Liver (tissue), 9 donors: ENCODE results near the gene ERVFRD-1. TPM values are rescaled to one million over a fixed set of nuclear protein-coding genes. Genes with fewer than 3 reads are reported as not detected.

ENCODE experiments used
- DNase-seq: peaks from one replicate; pipeline ENCODE4 v3.0.0-alpha.2; 2017; ENCODE audit warnings: low spot score
- H3K27ac ChIP-seq, 2 donors: one replicate each; pipeline ENCODE4 v1.7.0; 2013; ENCODE audit warnings: inconsistent platforms in 2 of 2, low read length in 2 of 2, control low read depth in 1 of 2, low read depth in 1 of 2, mild to moderate bottlenecking in 1 of 2
- H3K27me3 ChIP-seq, 4 donors: one replicate each; pipeline versions ENCODE4 v1.6.1 to v1.7.0; 2013; ENCODE audit warnings: low read length in 3 of 4, inconsistent platforms in 1 of 4, mild to moderate bottlenecking in 1 of 4, moderate library complexity in 1 of 4; ENCODE audit not compliant: control insufficient read depth in 4 of 4, insufficient read depth in 4 of 4
- H3K36me3 ChIP-seq, 4 donors: one replicate each; pipeline versions ENCODE4 v1.6.1 to v1.7.0; 2013; ENCODE audit warnings: low read length in 3 of 4, mild to moderate bottlenecking in 3 of 4, low read depth in 1 of 4, moderate library complexity in 1 of 4; ENCODE audit not compliant: control insufficient read depth in 4 of 4, insufficient read depth in 3 of 4
- H3K4me1 ChIP-seq, 4 donors: one replicate each; pipeline versions ENCODE4 v1.6.1 to v1.7.0; 2013; ENCODE audit warnings: low read length in 3 of 4, mild to moderate bottlenecking in 3 of 4, moderate library complexity in 1 of 4; ENCODE audit not compliant: control insufficient read depth in 4 of 4, insufficient read depth in 4 of 4
- H3K4me3 ChIP-seq, 3 donors: one replicate each; pipeline versions ENCODE4 v1.6.1 to v1.7.0; 2013; ENCODE audit warnings: low read length in 3 of 3, control low read depth in 1 of 3, low read depth in 1 of 3, mild to moderate bottlenecking in 1 of 3
- H3K9ac ChIP-seq, 2 donors: one replicate each; pipeline ENCODE4 v1.7.0; 2013; ENCODE audit warnings: low read length in 2 of 2, mild to moderate bottlenecking in 2 of 2, moderate library complexity in 2 of 2, control low read depth in 1 of 2, low read depth in 1 of 2
- H3K9me3 ChIP-seq, 4 donors: one replicate each; pipeline versions ENCODE4 v1.6.1 to v1.7.0; 2013; ENCODE audit warnings: low read length in 3 of 4; ENCODE audit not compliant: control insufficient read depth in 4 of 4
- CTCF ChIP-seq: fragments of 150-350 bp; IDR thresholded peaks from 2 replicates; pipeline ENCODE4 v1.5.1; 2017; ENCODE audit warnings: improper control_type of control experiment, low read depth, low read length; ENCODE audit not compliant: missing input control
- EGR1 ChIP-seq, 2 donors: IDR thresholded peaks; 2 replicates each; pipeline ENCODE4 v1.6.1; 2016 to 2018; ENCODE audit warnings: antibody characterized with exemption in 2 of 2, low read depth in 2 of 2
- FOXA1 ChIP-seq: IDR thresholded peaks from 2 replicates; pipeline ENCODE4 v1.6.1; 2016; ENCODE audit warnings: antibody characterized with exemption
- GABPA ChIP-seq, 2 donors: IDR thresholded peaks in 1 of 2; conservative IDR thresholded peaks in 1 of 2; 2 replicates each; pipeline ENCODE4 v1.6.1; 2016; ENCODE audit warnings: antibody characterized with exemption in 2 of 2, mild to moderate bottlenecking in 1 of 2, moderate library complexity in 1 of 2
- HNF4A ChIP-seq, 2 donors: conservative IDR thresholded peaks; 2 replicates each; pipeline ENCODE4 v1.6.1; 2016; ENCODE audit warnings: antibody characterized with exemption in 2 of 2, mild to moderate bottlenecking in 2 of 2
- HNF4G ChIP-seq: IDR thresholded peaks from 2 replicates; pipeline ENCODE4 v1.6.1; 2016; ENCODE audit warnings: antibody characterized with exemption
- JUND ChIP-seq, 2 donors: IDR thresholded peaks; 2 replicates each; pipeline ENCODE4 v1.6.1; 2016; ENCODE audit warnings: antibody characterized with exemption in 2 of 2
- NR2F2 ChIP-seq: IDR thresholded peaks from 2 replicates; pipeline ENCODE4 v1.6.1; 2016; ENCODE audit warnings: antibody characterized with exemption
- RAD21 ChIP-seq, 2 donors: IDR thresholded peaks; 2 replicates each; pipeline ENCODE4 v1.6.1; 2016; ENCODE audit warnings: antibody characterized with exemption in 2 of 2, mild to moderate bottlenecking in 2 of 2
- RXRA ChIP-seq, 2 donors: IDR thresholded peaks; 2 replicates each; pipeline ENCODE4 v1.6.1; 2017 to 2018; ENCODE audit warnings: antibody characterized with exemption in 2 of 2, mild to moderate bottlenecking in 1 of 2
- SP1 ChIP-seq: IDR thresholded peaks from 2 replicates; pipeline ENCODE4 v1.6.1; 2018; ENCODE audit warnings: antibody characterized with exemption, mild to moderate bottlenecking
- TAF1 ChIP-seq: conservative IDR thresholded peaks from 2 replicates; pipeline ENCODE4 v1.6.1; 2016; ENCODE audit warnings: antibody characterized with exemption, mild to moderate bottlenecking
- YY1 ChIP-seq: IDR thresholded peaks from 2 replicates; pipeline ENCODE4 v1.6.1; 2016; ENCODE audit warnings: antibody characterized with exemption, mild to moderate bottlenecking
- WGBS: extraction: QIAGEN DNeasy Blood & Tissue Kit; methylation state at CpG from one replicate; pipeline ENCODE4 v1.1.7; 2013; 5-methylcytosine and 5-hydroxymethylcytosine counted together
- polyA plus RNA-seq, 2 donors: library from polyadenylated mRNA; stranded (reverse) in 1 of 2; unstranded in 1 of 2; fragments of 200-250 nt in 1 of 2; fragments of >200 nt in 1 of 2; fragmentation: Nextera tagmentation in 1 of 2; extraction: Ambion mirVana in 1 of 2; gene quantifications; one replicate each; pipeline versions ENCODE4 v1.2.1 to v1.2.3, GENCODE V29; 2013 to 2015
- total RNA-seq, 2 donors: library from RNA; depleted of rRNA; stranded (reverse); fragments of >200 nt; gene quantifications; one replicate each; pipeline ENCODE4 v1.2.3, GENCODE V29; 2014
- TF ChIP-seq, protein P1 (sequence below): IDR thresholded peaks from 2 replicates; pipeline ENCODE4 v1.6.1; 2016; ENCODE audit warnings: antibody characterized with exemption, mild to moderate bottlenecking
- TF ChIP-seq, protein P2 (sequence below): IDR thresholded peaks from 2 replicates; pipeline ENCODE4 v1.6.1; 2016; ENCODE audit warnings: antibody characterized with exemption
- TF ChIP-seq, protein P3 (sequence below): IDR thresholded peaks from 2 replicates; pipeline ENCODE4 v1.6.1; 2016; ENCODE audit warnings: antibody characterized with exemption
- donor health status: healthy.
- donor health status: healthy.
- donor health status: healthy.
- donor health status: healthy.
- donor health status: healthy.

Gene ERVFRD-1
- total and polyA plus RNA-seq, 4 donors, result 0.07 to 0.28 (median 0.14) TPM; not detected in 1

GRCh38 chr6:11076540-11076939 is 35.0 kb downstream of the ERVFRD-1 start:
- H3K36me3 ChIP-seq, result no peaks in the 10 kb centered on the region
- TF ChIP-seq YY1, result no peak
- TF ChIP-seq NR2F2, result no peak
- TF ChIP-seq, protein P1, sequence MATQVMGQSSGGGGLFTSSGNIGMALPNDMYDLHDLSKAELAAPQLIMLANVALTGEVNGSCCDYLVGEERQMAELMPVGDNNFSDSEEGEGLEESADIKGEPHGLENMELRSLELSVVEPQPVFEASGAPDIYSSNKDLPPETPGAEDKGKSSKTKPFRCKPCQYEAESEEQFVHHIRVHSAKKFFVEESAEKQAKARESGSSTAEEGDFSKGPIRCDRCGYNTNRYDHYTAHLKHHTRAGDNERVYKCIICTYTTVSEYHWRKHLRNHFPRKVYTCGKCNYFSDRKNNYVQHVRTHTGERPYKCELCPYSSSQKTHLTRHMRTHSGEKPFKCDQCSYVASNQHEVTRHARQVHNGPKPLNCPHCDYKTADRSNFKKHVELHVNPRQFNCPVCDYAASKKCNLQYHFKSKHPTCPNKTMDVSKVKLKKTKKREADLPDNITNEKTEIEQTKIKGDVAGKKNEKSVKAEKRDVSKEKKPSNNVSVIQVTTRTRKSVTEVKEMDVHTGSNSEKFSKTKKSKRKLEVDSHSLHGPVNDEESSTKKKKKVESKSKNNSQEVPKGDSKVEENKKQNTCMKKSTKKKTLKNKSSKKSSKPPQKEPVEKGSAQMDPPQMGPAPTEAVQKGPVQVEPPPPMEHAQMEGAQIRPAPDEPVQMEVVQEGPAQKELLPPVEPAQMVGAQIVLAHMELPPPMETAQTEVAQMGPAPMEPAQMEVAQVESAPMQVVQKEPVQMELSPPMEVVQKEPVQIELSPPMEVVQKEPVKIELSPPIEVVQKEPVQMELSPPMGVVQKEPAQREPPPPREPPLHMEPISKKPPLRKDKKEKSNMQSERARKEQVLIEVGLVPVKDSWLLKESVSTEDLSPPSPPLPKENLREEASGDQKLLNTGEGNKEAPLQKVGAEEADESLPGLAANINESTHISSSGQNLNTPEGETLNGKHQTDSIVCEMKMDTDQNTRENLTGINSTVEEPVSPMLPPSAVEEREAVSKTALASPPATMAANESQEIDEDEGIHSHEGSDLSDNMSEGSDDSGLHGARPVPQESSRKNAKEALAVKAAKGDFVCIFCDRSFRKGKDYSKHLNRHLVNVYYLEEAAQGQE, result no peak
- TF ChIP-seq RAD21 (IDR thresholded peaks at IDR 0.05), result no peak
- TF ChIP-seq JUND (IDR thresholded peaks at IDR 0.05), result no peak
- no peak for TF ChIP-seq HNF4A (conservative IDR thresholded peaks at IDR 0.05)
- no peak for TF ChIP-seq HNF4G
- TF ChIP-seq TAF1, result no peak
- 84% methylated on average over 2 of the region's 2 CpGs for WGBS

GRCh38 chr6:11072101-11072500 is 39.4 kb downstream of the ERVFRD-1 start:
- no peaks in the 10 kb centered on the region for H3K36me3 ChIP-seq
- WGBS, result 97% methylated on average over 4 of the region's 4 CpGs

More at GRCh38 chr6:11076540-11076939, 35.0 kb downstream of the ERVFRD-1 start:
- Histone ChIP-seq H3K9ac (no peak overlapping the region), H3K27me3 (no peaks in the 10 kb centered on the region), H3K27ac (no peak overlapping the region), H3K4me3 (no peak overlapping the region), H3K9me3 (no peaks in the 10 kb centered on the region), H3K4me1 (no peaks in the 10 kb centered on the region)
- no peak for DNase-seq

More at GRCh38 chr6:11072101-11072500, 39.4 kb downstream of the ERVFRD-1 start:
- TF ChIP-seq RXRA (IDR thresholded peaks at IDR 0.05) (no peak), GABPA (IDR thresholded peaks at IDR 0.05 in 1 of 2, conservative IDR thresholded peaks at IDR 0.05 in 1 of 2) (no peak), EGR1 (IDR thresholded peaks at IDR 0.05; ENCODE audit: low read depth in 2 of 2) (no peak), CTCF (no peak), HNF4A (conservative IDR thresholded peaks at IDR 0.05) (no peak), SP1 (no peak), RAD21 (IDR thresholded peaks at IDR 0.05) (no peak), YY1 (no peak), JUND (IDR thresholded peaks at IDR 0.05) (no peak), NR2F2 (no peak), TAF1 (no peak), FOXA1 (no peak), HNF4G (no peak)
- TF ChIP-seq, protein P2, sequence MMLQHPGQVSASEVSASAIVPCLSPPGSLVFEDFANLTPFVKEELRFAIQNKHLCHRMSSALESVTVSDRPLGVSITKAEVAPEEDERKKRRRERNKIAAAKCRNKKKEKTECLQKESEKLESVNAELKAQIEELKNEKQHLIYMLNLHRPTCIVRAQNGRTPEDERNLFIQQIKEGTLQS, result no peak
- TF ChIP-seq, protein P3, sequence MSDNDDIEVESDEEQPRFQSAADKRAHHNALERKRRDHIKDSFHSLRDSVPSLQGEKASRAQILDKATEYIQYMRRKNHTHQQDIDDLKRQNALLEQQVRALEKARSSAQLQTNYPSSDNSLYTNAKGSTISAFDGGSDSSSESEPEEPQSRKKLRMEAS, result no peak
- TF ChIP-seq, protein P1, result no peak
- no peak overlapping the region for H3K4me3 ChIP-seq
- no peak for DNase-seq
- no peak overlapping the region for H3K27ac ChIP-seq
- H3K9me3 ChIP-seq, result no peaks in the 10 kb centered on the region
- H3K9ac ChIP-seq, result no peak overlapping the region
- H3K27me3 ChIP-seq, result no peaks in the 10 kb centered on the region
- peaks cover 0 to 17% (median 15%) of the 10 kb centered on the region in 4 donors for H3K4me1 ChIP-seq
